HG02759 (cell line): Measurements from ENCODE around the gene NEIL1.

ENCODE experiments used
- ATAC-seq: cut with Tn5 transposase; IDR thresholded peaks from one replicate; pipeline ENCODE4 v1.9.1; 2021; ENCODE audit warnings: mild to moderate bottlenecking, moderate library complexity; ENCODE audit not compliant: unreplicated experiment

Gene NEIL1

DNA sequence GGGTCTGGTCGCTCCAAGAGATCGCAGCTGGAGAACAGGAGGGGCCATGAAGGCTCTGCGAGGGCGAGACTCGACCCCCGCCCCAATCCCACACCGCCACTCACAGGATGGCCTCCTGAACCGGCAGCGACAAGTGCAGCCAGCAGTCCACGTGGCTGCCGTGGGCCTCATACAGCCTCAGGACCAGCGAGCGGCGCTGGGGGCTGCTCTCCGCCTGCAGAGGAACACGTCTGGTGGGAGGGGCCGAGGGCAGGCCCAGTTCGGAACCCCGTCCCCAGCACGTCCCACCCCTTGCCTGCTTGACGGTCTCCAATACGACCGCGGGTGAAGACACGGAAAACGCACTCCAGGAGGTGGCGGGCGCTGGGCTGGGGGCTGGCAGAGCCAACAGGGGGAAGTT lies 9.2 kb downstream of the NEIL1 start:
- no peak for ATAC-seq

DNA sequence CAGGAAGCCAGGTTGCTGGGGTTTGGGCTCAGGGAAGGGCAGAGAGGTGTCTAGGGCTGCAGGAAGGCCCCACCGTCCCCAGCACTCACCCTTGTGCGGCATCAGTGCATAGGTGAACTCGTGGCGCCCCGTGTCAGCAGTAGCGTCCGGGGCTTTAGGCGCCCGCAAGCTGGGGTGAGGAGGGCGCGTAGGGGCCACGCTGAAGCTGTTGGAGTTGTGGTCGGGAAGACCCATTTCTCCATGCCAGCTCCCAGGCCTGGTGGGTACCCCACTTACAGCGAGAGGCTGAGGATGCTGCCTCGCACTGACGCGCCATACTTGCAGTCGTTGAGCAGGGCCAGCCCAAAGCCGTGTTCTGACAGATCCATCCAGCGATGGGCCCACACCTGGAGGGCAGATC lies 9.7 kb downstream of the NEIL1 start:
- no peak for ATAC-seq

DNA sequence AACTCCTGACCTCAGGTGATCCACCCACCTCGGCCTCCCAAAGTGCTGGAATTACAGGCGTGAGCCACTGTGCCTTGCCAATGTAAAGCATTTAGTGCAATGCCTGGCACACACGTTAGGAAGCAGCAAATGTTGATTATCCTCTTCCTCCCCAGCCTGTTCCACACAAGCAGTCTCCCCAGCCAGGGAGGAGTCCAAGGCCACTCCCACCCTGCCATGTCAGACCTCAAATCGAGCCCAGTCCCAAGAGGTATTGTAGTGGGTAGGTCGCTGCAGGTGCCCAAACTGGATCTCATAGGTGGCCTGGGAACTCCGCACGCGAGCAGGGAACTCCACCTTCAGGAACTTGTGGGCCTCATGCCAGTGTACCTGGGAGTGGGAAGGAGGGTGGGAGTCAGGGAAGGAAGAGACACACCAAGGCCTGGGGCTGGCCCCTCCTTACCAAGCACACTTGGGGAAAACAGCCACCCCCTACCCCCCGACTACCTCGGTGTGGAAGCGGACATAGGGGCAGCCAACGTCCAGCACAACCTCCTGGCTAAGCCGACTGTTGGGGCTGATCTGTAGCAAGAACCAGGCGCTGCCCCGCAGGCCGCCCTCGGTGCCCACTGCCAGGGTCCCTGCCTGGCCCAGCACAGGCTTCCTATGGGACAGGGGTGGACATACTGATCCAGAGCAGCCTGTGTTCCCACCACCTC lies 11.3 kb downstream of the NEIL1 start:
- no peak for ATAC-seq

GRCh38 chr15:75358771-75359536 lies 12.1 kb downstream of the NEIL1 start:
- no peak for ATAC-seq

DNA sequence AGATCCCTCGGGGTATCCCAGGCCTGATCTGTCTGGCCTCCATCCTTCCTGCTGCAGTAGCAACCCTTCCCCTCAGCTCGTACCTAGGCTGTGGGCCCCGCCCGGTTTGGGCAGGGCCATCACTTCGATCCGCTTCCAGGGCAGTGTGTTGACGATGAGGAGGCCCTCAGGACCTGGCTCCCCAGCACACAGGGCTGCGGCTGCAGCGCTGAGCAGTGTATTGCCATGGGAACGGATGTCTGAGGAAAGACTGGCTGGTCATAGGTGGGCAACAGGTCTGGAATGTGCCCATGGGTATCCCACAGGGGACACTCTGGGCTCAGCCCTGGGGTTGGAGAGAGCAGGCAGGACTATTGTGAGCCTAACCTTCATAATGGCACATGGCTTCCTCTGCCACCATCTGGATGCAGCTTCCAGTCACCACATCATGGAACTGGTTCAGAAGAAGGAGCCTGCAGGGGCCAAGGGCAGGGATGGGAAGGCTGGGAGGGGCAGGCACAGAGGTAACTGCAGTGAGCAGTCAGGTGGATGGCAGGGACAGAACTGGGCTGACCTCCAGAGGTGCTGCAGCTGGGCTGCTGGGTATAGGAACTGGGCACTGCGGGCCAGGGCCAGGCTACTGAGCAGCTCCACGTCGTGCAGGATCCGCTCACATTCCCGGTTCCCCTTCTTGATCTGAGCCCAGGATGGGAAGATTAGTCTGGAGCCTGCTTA lies 12.9 kb downstream of the NEIL1 start:
- ATAC-seq, result no peak

- no peak for ATAC-seq
Measured at GRCh38 chr15:75360391-75360790, 13.6 kb downstream of the NEIL1 start.

- no peak for ATAC-seq
Measured at GRCh38 chr15:75360856-75361255, 14.0 kb downstream of the NEIL1 start.

DNA sequence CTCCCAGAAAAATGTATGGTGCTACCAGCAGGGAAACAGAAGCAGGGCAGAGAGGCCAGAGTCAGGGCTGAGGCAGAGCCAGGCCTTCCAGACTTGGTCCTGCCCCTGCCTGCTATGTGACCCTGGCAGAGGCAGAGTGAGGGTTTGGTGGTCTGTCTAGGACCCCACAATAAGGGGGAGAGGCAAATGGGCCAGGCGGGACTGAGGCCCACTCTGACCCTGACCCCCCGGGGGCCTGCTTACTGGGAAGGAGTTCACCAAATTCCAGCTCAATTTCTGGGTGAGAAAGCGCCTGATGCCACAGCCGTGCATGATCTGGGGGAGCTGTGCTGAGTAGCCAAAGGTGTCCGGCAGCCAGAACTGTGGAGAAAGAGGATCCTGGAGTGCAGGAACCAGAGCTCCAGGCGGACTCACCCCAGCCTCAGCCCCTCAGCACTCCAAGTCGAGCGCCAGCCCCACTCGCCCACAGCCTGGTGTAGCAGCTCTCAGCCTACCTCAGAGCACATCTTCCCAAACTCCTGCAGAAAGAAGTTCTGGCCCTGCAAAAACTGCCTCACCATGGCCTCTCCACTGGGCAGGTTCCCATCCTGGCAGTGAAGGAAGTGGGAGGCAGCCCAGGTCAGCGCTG lies 14.6 kb downstream of the NEIL1 start:
- ATAC-seq, result no peak

DNA sequence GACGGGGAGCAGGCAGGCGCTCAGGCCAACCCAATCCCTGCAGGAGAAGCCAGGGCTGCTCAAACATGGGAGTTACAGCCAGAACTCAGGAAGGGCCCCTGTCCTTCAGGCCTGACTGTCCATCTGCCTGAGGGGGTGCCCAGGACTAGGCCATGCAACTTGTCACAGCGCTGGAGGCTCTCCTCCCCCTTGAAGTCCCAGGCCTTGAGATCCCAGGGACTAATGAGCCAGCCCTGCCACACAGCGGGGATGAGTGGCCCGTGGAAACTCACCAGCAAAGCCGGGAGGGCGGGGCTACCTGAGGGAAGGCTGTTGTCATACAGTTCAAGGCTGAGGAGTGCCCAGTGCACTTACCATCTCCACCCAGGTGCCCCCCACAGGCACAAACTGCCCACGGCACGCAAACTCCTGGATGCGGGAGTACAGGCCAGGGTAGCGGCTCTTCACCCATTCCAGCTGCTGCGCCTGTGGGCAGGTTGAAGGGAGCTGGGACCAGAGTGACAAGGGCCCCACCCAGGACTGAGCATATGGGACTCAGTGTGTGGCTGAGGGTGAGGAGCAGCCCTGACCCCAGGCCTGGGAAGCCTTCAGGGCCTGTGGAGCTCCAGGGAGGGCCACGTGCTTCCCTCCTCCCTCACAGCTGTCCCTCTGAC lies 15.3 kb downstream of the NEIL1 start:
- no peak for ATAC-seq

GRCh38 chr15:75362642-75363249 lies 15.9 kb downstream of the NEIL1 start:
- no peak for ATAC-seq

- ATAC-seq, result no peak
Measured at GRCh38 chr15:75363786-75364185, 16.9 kb downstream of the NEIL1 start.

GRCh38 chr15:75364881-75365280 lies 18.0 kb downstream of the NEIL1 start:
- ATAC-seq, result no peak

DNA sequence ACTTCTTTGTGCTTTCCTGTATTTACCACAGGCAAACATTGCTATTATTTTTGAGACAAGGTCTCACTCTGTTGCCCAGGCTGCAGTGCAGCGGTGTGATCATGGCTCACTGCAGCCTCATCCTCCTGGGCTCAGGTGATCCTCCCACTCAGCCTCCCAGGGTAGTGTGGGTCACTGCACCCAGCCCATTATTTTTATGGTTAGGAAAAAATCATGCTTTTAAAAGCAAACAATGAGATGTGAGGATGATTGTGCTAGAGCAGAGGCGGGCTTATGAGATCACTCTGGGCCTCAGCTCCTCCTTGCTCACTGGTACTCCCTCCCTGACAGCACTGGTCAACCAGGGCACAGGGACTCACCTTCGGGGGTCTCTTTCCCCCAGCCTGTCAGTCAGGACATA lies 19.3 kb downstream of the NEIL1 start:
- ATAC-seq, result no peak

GRCh38 chr15:75367006-75367405 lies 20.2 kb downstream of the NEIL1 start:
- no peak for ATAC-seq

GRCh38 chr15:75367406-75367912 lies 20.6 kb downstream of the NEIL1 start:
- ATAC-seq, result no peak

- ATAC-seq, result peak; percentile 88
Measured at GRCh38 chr15:75367913-75368688, 21.3 kb downstream of the NEIL1 start, which contains the start of gene MAN2C1. MAN2C1 (minus strand) TSS chr15:75368607; CDS start chr15:75368583, 24 bp downstream.

DNA sequence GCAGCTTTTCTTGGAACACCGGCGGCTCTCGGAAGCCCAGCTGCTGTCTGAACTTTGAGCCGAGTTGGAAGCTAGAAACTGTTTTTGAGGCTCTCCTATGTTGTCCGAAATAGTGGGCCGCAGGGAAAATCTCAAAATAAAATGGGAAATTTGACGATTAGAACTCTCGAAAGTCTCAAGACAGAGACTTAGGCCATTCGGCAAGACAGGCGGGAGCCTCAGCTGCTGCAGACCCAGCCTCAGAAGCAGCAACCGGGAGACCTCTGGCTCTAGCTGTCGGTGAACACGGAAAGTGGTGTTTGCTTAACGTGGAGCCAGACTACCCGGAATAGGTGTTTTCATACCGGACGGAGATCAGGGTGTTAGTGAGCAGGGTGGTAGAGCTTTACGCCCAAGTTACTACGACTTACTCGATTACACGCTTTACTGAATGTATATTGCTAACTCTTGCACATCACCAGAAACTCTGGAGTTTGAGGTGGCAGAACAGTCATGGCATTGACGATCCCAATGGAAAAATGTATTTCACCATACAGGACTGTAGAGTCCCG lies 21.9 kb downstream of the NEIL1 start:
- no peak for ATAC-seq

GRCh38 chr15:75369897-75370581 lies 23.2 kb downstream of the NEIL1 start:
- no peak for ATAC-seq

DNA sequence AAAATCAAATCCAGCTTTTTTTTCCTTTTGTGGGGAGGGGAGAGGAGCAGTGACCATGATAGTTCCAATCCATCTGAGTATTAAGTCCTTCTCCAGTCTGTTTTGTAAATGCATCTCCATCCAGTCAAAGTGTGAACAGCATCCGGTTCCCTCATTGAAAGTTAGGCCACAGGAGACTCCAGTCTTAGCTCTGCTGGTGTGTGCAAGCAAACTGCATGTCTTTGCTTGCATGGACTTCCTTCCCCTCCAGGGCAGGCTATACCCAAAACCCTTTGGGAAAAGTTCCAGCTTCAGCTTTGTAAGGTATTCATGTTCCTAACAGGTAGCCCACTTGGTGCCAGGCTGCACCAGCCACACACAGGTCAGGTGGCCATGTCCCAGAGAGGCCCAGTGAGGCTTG lies 24.6 kb downstream of the NEIL1 start:
- no peak for ATAC-seq
